Endothelial cell of umbilical vein (primary cell): Measurements from ENCODE around the gene NR1D2.

Experiments
- EZH2 ChIP-seq: IDR thresholded peaks from 2 replicates; pipeline ENCODE4 v1.6.1; 2012; ENCODE audit warnings: borderline replicate concordance, low read depth, mild to moderate bottlenecking, moderate library complexity, low read length, inconsistent platforms; ENCODE audit not compliant: severe bottlenecking
- GATA2 ChIP-seq: IDR thresholded peaks from 2 replicates; pipeline ENCODE4 v1.7.0; 2011; ENCODE audit warnings: low read depth, mild to moderate bottlenecking, moderate library complexity, mixed read lengths, low read length; ENCODE audit not compliant: insufficient read length, insufficient read depth
- POLR2A ChIP-seq: IDR thresholded peaks from 2 replicates; pipeline ENCODE4 v1.6.1; 2012; ENCODE audit warnings: low read depth, mild to moderate bottlenecking, control low read depth, low read length
- POLR2AphosphoS5 ChIP-seq: IDR thresholded peaks from 2 replicates; pipeline ENCODE4 v1.6.1; 2012; ENCODE audit warnings: low read depth, mild to moderate bottlenecking, control low read depth, low read length, moderate library complexity; ENCODE audit not compliant: insufficient read depth
- TF ChIP-seq, protein P1 (sequence below), 2 donors: IDR thresholded peaks; 1 replicate in 1 of 2; 2 replicates in 1 of 2; pipeline ENCODE4 v1.5.1; 2011; ENCODE audit warnings: low read length in 2 of 2, mild to moderate bottlenecking in 2 of 2, moderate library complexity in 2 of 2, control low read depth in 1 of 2, inconsistent platforms in 1 of 2, low read depth in 1 of 2; ENCODE audit not compliant: insufficient read depth in 1 of 2; ENCODE audit errors: extremely low read depth in 1 of 2
- TF ChIP-seq, protein P2 (sequence below): IDR thresholded peaks from 2 replicates; pipeline ENCODE4 v1.6.1; 2011; ENCODE audit not compliant: insufficient read depth, insufficient read length

DNA sequence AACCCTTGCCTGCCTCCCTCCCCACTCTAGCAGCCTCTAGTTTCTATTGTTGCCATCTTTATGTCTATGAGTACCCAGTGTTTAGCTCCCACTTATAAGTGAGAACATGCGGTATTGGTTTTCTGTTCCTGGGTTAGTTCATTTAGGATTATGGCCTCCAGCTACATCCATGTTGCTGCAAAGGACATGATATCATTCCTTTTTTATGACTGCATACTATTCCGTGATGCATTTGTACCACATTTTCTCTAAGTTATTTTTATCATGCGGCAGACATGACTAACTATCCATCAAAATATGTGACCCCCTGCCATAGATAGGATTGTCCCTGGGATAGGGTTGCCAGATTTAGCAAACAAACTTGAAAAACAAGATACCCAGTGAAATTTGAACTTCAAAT lies 58.4 kb downstream of the NR1D2 start:
- TF ChIP-seq GATA2 = no peak
- TF ChIP-seq EZH2 = no peak
- TF ChIP-seq, protein P1, sequence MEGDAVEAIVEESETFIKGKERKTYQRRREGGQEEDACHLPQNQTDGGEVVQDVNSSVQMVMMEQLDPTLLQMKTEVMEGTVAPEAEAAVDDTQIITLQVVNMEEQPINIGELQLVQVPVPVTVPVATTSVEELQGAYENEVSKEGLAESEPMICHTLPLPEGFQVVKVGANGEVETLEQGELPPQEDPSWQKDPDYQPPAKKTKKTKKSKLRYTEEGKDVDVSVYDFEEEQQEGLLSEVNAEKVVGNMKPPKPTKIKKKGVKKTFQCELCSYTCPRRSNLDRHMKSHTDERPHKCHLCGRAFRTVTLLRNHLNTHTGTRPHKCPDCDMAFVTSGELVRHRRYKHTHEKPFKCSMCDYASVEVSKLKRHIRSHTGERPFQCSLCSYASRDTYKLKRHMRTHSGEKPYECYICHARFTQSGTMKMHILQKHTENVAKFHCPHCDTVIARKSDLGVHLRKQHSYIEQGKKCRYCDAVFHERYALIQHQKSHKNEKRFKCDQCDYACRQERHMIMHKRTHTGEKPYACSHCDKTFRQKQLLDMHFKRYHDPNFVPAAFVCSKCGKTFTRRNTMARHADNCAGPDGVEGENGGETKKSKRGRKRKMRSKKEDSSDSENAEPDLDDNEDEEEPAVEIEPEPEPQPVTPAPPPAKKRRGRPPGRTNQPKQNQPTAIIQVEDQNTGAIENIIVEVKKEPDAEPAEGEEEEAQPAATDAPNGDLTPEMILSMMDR (IDR thresholded peaks at IDR 0.05; ENCODE audit: extremely low read depth in 1 of 2, insufficient read depth in 1 of 2, low read depth in 1 of 2, low read length in 2 of 2) = no peak
- TF ChIP-seq, protein P2, sequence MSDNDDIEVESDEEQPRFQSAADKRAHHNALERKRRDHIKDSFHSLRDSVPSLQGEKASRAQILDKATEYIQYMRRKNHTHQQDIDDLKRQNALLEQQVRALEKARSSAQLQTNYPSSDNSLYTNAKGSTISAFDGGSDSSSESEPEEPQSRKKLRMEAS = no peak
- no peak for TF ChIP-seq POLR2AphosphoS5
- TF ChIP-seq POLR2A = no peak
